ENCODE results near the gene TTC9. TPM values are rescaled to one million over a fixed set of nuclear protein-coding genes. Genes with fewer than 3 reads are reported as not detected.
"Not testable (repeated sequence)": the region's sequence is repeated elsewhere in the genome, so short reads cannot be mapped to it uniquely, and the experiment has no call there.

The TTC9 gene
- total and polyA plus RNA-seq, 8 donors = 0.59 to 4.0 (median 0.97) TPM

DNA sequence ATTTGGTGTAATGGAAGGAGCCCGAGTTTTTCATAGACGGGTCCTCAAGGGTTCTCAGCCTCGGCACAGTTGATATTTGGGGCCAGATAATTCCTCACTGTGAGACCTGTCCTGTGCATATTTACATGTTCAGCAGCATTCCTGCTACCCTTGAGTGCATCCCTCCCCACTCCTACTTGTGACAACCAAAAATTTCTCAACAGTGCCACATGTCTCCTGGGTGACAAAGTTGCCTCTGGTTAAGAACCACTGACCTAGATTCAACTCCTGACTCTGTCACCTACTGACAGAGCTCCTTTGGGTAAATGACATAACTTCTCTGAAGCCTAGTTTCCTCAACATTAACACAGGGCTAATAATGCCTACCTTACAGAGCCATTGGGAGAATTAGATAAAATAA, 60.4 kb downstream of the TTC9 start:
- TF ChIP-seq, protein P1, sequence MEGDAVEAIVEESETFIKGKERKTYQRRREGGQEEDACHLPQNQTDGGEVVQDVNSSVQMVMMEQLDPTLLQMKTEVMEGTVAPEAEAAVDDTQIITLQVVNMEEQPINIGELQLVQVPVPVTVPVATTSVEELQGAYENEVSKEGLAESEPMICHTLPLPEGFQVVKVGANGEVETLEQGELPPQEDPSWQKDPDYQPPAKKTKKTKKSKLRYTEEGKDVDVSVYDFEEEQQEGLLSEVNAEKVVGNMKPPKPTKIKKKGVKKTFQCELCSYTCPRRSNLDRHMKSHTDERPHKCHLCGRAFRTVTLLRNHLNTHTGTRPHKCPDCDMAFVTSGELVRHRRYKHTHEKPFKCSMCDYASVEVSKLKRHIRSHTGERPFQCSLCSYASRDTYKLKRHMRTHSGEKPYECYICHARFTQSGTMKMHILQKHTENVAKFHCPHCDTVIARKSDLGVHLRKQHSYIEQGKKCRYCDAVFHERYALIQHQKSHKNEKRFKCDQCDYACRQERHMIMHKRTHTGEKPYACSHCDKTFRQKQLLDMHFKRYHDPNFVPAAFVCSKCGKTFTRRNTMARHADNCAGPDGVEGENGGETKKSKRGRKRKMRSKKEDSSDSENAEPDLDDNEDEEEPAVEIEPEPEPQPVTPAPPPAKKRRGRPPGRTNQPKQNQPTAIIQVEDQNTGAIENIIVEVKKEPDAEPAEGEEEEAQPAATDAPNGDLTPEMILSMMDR (IDR thresholded peaks at IDR 0.05) = no peak
- Histone ChIP-seq H3K27ac (no peak overlapping the region), H3K36me3 (no peaks in the 10 kb centered on the region), H3K9me3 (no peaks in the 10 kb centered on the region), H3K4me1 (no peaks in the 10 kb centered on the region), H3K4me3 (no peak overlapping the region), H3K27me3 (no peaks in the 10 kb centered on the region)
- ATAC-seq (no peak), FAIRE-seq (no peak), DNase-seq (no peak)
- intact Hi-C loops (cut with DNase I) = no loop called here
- 52 to 73% methylated on average over 3 of the region's 3 CpGs for WGBS, 2 donors

DNA sequence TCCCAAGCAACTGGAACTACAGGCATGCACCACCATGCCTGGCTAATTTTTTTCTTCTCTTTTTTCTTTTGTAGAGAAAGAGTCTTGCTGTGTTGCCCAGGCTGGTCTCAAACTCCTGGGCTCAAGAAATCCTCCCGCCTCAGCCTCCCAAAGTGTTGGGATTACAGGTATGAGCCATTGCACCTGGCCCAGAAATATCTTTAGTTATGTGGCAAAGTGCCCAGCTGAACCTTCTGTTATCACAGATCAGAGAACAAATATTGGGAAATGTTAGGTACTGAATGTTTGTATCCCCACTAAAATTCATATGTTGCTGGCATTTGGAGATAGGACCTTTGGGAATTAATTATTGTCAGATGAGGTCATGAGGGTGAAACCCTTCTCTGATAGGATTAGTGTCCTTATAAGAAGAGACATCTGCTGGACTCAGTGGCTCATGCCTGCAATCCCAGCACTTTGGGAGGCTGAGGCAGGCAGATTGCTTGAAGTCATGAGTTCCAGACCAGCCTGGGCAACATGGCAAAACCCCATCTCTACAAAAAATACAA, 62.0 kb downstream of the TTC9 start:
- H3K27me3 ChIP-seq; H3K4me1 ChIP-seq; H3K36me3 ChIP-seq; H3K27ac ChIP-seq; H3K4me3 ChIP-seq; FAIRE-seq; H3K9me3 ChIP-seq; intact Hi-C loops (cut with DNase I): not testable (repeated sequence)
- ATAC-seq (peak in 2 of 4 donors; percentile 10 to 12), DNase-seq (peak in 1 of 6 donors; percentile 27)
- WGBS, 2 donors = 70 to 73% methylated on average over 1 of the region's 1 CpG

DNA sequence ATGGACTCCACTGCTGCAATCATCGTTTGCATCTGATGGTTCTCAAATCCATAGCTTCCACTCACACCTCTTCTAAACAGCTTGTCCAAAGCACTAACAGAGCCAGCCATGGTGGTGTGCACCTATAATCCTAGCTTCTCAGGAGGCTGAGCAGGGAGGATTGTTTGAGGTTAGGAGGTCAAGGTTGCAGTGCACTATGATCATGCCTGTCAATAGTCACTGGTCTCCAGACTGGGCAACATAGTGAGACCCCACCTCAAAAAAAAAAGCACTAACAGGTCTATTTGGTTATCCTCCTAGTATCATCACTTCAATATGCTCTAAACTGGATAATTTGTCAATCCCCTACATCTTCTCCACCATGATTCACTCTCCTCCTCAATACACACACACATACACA, 63.2 kb downstream of the TTC9 start:
- FAIRE-seq (no peak), DNase-seq (no peak)
- intact Hi-C loops (cut with DNase I) = no loop called here

DNA sequence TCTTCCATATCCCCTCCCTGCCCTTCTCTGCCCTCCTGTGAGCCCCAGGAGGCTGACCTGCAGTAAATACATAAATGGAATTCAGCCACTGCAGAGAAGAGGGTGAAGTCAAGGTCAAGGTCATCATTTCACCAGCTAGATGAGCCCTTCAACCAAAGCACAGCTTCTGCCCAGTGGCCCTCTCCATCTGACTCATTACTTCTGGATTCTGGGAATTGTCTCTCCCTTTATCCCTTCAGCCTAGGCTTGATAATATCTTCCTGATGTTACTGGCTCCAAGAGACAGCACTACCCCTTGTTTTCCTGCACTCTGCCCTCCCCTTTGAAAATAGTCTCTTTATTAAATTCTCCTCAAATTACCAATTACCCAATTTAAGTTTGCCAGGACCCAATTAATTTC, 64.5 kb downstream of the TTC9 start:
- ATAC-seq = peak in 1 of 4 donors; percentile 11
- TF ChIP-seq, protein P1 (IDR thresholded peaks at IDR 0.05) = no peak
- H3K27ac ChIP-seq = no peak overlapping the region
- no peak for FAIRE-seq
- no peak for DNase-seq
- intact Hi-C loops (cut with DNase I) = no loop called here
- no peaks in the 10 kb centered on the region for H3K4me1 ChIP-seq
- no peaks in the 10 kb centered on the region for H3K9me3 ChIP-seq
- H3K27me3 ChIP-seq = no peaks in the 10 kb centered on the region
- no peak overlapping the region for H3K4me3 ChIP-seq
- H3K36me3 ChIP-seq = no peaks in the 10 kb centered on the region

More for the DNA sequence above, 63.2 kb downstream of the TTC9 start:
- Histone ChIP-seq H3K9me3 (no peaks in the 10 kb centered on the region), H3K27ac (no peak overlapping the region), H3K4me1 (no peaks in the 10 kb centered on the region), H3K36me3 (no peaks in the 10 kb centered on the region), H3K27me3 (no peaks in the 10 kb centered on the region), H3K4me3 (no peak overlapping the region)
- WGBS, 2 donors = 78 to 81% methylated on average over 1 of the region's 1 CpG
- TF ChIP-seq, protein P1 (IDR thresholded peaks at IDR 0.05) = no peak
- no peak for ATAC-seq

DNA sequence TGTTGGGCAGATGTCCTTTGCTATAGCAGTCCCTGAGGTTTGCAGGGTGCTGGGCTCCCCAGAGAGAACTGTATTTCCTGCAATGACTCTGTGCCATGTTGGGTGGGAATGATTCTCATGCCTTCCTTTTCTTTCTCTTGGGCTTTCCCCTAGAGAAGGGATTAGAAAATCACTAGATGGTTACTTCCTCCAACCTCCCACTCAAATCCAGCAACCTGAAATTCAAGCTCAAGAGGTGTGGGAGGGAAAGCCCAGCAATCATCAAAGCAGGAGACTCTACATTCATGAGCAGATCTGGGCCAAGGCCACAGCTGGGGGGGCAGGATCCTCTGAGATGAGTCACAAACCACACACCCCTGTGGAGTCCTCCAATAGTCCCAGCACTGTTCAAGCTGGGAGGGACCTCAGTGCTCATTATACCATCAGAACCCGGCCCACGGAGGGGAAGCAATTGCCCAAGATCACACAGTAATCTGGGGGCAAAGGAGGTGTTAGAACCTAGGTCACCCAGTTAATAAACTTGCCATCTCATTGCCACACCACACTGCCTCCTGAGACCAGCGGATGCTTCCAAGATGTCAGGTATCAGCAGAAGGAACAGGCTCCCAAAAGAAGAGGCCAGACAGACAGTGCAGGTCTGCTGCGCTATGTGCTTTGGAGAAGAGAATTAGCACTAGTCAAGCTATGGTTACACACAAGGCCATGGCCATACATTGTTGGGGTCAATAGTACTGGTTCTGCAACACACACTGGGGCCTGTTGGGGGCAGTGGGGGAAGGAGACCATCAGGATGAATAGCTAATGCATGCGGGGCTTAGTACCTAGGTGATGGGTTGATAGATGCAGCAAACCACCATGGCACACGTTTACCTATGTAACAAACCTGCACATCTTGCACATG, 65.7 kb downstream of the TTC9 start:
- Histone ChIP-seq H3K9me3 (no peaks in the 10 kb centered on the region), H3K4me3 (no peak overlapping the region), H3K4me1 (no peaks in the 10 kb centered on the region), H3K27ac (peak overlapping the region in 2 of 4 donors; percentile 15 to 57), H3K27me3 (no peaks in the 10 kb centered on the region), H3K36me3 (no peaks in the 10 kb centered on the region)
- peak in 5 of 6 donors; percentile 18 to 63 (median 57) for DNase-seq
- WGBS, 2 donors = 69 to 75% methylated on average over 6 of the region's 6 CpGs
- intact Hi-C loops (cut with DNase I) = no loop called here
- TF ChIP-seq, protein P1 (IDR thresholded peaks at IDR 0.05) = no peak
- ATAC-seq = peak; percentile 72 to 95 (median 86)
- no peak for FAIRE-seq
